ENCODE measurements around the gene C2orf92.
A peak's percentile ranks its signal among the peaks of the same experiment; 100 is the strongest.

The C2orf92 gene

GRCh38 chr2:97656129-97656755 is 13.3 kb upstream of the C2orf92 start:
- H3K36me3 ChIP-seq (ENCODE audit: insufficient read depth, insufficient read length, low read length) = peaks cover 80% of the 10 kb centered on the region

GRCh38 chr2:97656905-97657587 is 12.5 kb upstream of the C2orf92 start:
- H3K4me3 ChIP-seq (ENCODE audit: insufficient read length, low read depth) = no peak overlapping the region

More at GRCh38 chr2:97656129-97656755, 13.3 kb upstream of the C2orf92 start:
- TF ChIP-seq ZNF274 (IDR thresholded peaks at IDR 0.05; ENCODE audit: low read depth, low read length) = no peak
- no peak for TF ChIP-seq SUZ12 (IDR thresholded peaks at IDR 0.05; ENCODE audit: extremely low read depth, insufficient read depth, insufficient read length)
- TF ChIP-seq YY1 (IDR thresholded peaks at IDR 0.05; ENCODE audit: insufficient read depth, insufficient read length) = no peak
- Histone ChIP-seq H3K27me3 (ENCODE audit: insufficient read depth, insufficient read length) (no peaks in the 10 kb centered on the region), H3K4me3 (ENCODE audit: insufficient read length, low read depth) (no peak overlapping the region), H3K9me3 (ENCODE audit: insufficient read depth, low read length) (peaks cover 15% of the 10 kb centered on the region; the same call in 1 of the 2 replicates), H3K9ac (ENCODE audit: insufficient read length, low read depth) (no peak overlapping the region), H3K4me1 (ENCODE audit: insufficient read depth, insufficient read length) (no peaks in the 10 kb centered on the region)
- no peak for DNase-seq (ENCODE audit: low read depth, low spot score)

GRCh38 chr2:97657986-97658690 is 11.4 kb upstream of the C2orf92 start:
- H3K36me3 ChIP-seq (ENCODE audit: insufficient read depth, insufficient read length, low read length) = peaks cover 88% of the 10 kb centered on the region

More at GRCh38 chr2:97656905-97657587, 12.5 kb upstream of the C2orf92 start:
- TF ChIP-seq ZNF274 (IDR thresholded peaks at IDR 0.05; ENCODE audit: low read depth, low read length) (no peak), YY1 (IDR thresholded peaks at IDR 0.05; ENCODE audit: insufficient read depth, insufficient read length) (no peak), SUZ12 (IDR thresholded peaks at IDR 0.05; ENCODE audit: extremely low read depth, insufficient read depth, insufficient read length) (no peak)
- no peaks in the 10 kb centered on the region for H3K27me3 ChIP-seq (ENCODE audit: insufficient read depth, insufficient read length)
- peaks cover 2% of the 10 kb centered on the region for H3K4me1 ChIP-seq (ENCODE audit: insufficient read depth, insufficient read length)
- no peak for DNase-seq (ENCODE audit: low read depth, low spot score)
- no peak overlapping the region for H3K9ac ChIP-seq (ENCODE audit: insufficient read length, low read depth)
- H3K9me3 ChIP-seq (ENCODE audit: insufficient read depth, low read length) = peaks cover 15% of the 10 kb centered on the region; the same call in 1 of the 2 replicates
- peaks cover 88% of the 10 kb centered on the region for H3K36me3 ChIP-seq (ENCODE audit: insufficient read depth, insufficient read length, low read length)

GRCh38 chr2:97658691-97659157 is 10.8 kb upstream of the C2orf92 start:
- no peak for TF ChIP-seq ZNF274 (IDR thresholded peaks at IDR 0.05; ENCODE audit: low read depth, low read length)
- TF ChIP-seq YY1 (IDR thresholded peaks at IDR 0.05; ENCODE audit: insufficient read depth, insufficient read length) = no peak
- TF ChIP-seq SUZ12 (IDR thresholded peaks at IDR 0.05; ENCODE audit: extremely low read depth, insufficient read depth, insufficient read length) = no peak
- H3K4me1 ChIP-seq (ENCODE audit: insufficient read depth, insufficient read length) = peaks cover 3% of the 10 kb centered on the region
- no peaks in the 10 kb centered on the region for H3K27me3 ChIP-seq (ENCODE audit: insufficient read depth, insufficient read length)
- no peak for DNase-seq (ENCODE audit: low read depth, low spot score)
- H3K4me3 ChIP-seq (ENCODE audit: insufficient read length, low read depth) = no peak overlapping the region
- peaks cover 83% of the 10 kb centered on the region for H3K36me3 ChIP-seq (ENCODE audit: insufficient read depth, insufficient read length, low read length)
- peaks cover 10% of the 10 kb centered on the region; the same call in 1 of the 2 replicates for H3K9me3 ChIP-seq (ENCODE audit: insufficient read depth, low read length)
- H3K9ac ChIP-seq (ENCODE audit: insufficient read length, low read depth) = no peak overlapping the region

More at GRCh38 chr2:97657986-97658690, 11.4 kb upstream of the C2orf92 start:
- peaks cover 3% of the 10 kb centered on the region for H3K4me1 ChIP-seq (ENCODE audit: insufficient read depth, insufficient read length)
- TF ChIP-seq SUZ12 (IDR thresholded peaks at IDR 0.05; ENCODE audit: extremely low read depth, insufficient read depth, insufficient read length) (no peak), YY1 (IDR thresholded peaks at IDR 0.05; ENCODE audit: insufficient read depth, insufficient read length) (no peak), ZNF274 (IDR thresholded peaks at IDR 0.05; ENCODE audit: low read depth, low read length) (no peak)
- peaks cover 15% of the 10 kb centered on the region; the same call in 1 of the 2 replicates for H3K9me3 ChIP-seq (ENCODE audit: insufficient read depth, low read length)
- no peak overlapping the region for H3K4me3 ChIP-seq (ENCODE audit: insufficient read length, low read depth)
- H3K9ac ChIP-seq (ENCODE audit: insufficient read length, low read depth) = no peak overlapping the region
- H3K27me3 ChIP-seq (ENCODE audit: insufficient read depth, insufficient read length) = no peaks in the 10 kb centered on the region
- no peak for DNase-seq (ENCODE audit: low read depth, low spot score)

GRCh38 chr2:97659256-97660043 is 10.1 kb upstream of the C2orf92 start:
- H3K4me3 ChIP-seq (ENCODE audit: insufficient read length, low read depth) = no peak overlapping the region
- H3K27me3 ChIP-seq (ENCODE audit: insufficient read depth, insufficient read length) = no peaks in the 10 kb centered on the region
- H3K36me3 ChIP-seq (ENCODE audit: insufficient read depth, insufficient read length, low read length) = peaks cover 76% of the 10 kb centered on the region
- peaks cover 3% of the 10 kb centered on the region; the same call in 1 of the 2 replicates for H3K9me3 ChIP-seq (ENCODE audit: insufficient read depth, low read length)
- no peak overlapping the region for H3K9ac ChIP-seq (ENCODE audit: insufficient read length, low read depth)
- DNase-seq (ENCODE audit: low read depth, low spot score) = no peak
- TF ChIP-seq YY1 (IDR thresholded peaks at IDR 0.05; ENCODE audit: insufficient read depth, insufficient read length) = no peak
- TF ChIP-seq SUZ12 (IDR thresholded peaks at IDR 0.05; ENCODE audit: extremely low read depth, insufficient read depth, insufficient read length) = no peak
- TF ChIP-seq ZNF274 (IDR thresholded peaks at IDR 0.05; ENCODE audit: low read depth, low read length) = no peak
- peaks cover 3% of the 10 kb centered on the region for H3K4me1 ChIP-seq (ENCODE audit: insufficient read depth, insufficient read length)

GRCh38 chr2:97660044-97660774 is 9.3 kb upstream of the C2orf92 start:
- no peaks in the 10 kb centered on the region for H3K9me3 ChIP-seq (ENCODE audit: insufficient read depth, low read length)
- no peak for TF ChIP-seq SUZ12 (IDR thresholded peaks at IDR 0.05; ENCODE audit: extremely low read depth, insufficient read depth, insufficient read length)
- TF ChIP-seq YY1 (IDR thresholded peaks at IDR 0.05; ENCODE audit: insufficient read depth, insufficient read length) = no peak
- no peak for TF ChIP-seq ZNF274 (IDR thresholded peaks at IDR 0.05; ENCODE audit: low read depth, low read length)
- peaks cover 3% of the 10 kb centered on the region for H3K4me1 ChIP-seq (ENCODE audit: insufficient read depth, insufficient read length)
- H3K9ac ChIP-seq (ENCODE audit: insufficient read length, low read depth) = peak overlapping the region; percentile 6
- DNase-seq (ENCODE audit: low read depth, low spot score) = no peak
- H3K4me3 ChIP-seq (ENCODE audit: insufficient read length, low read depth) = no peak overlapping the region
- H3K36me3 ChIP-seq (ENCODE audit: insufficient read depth, insufficient read length, low read length) = peaks cover 68% of the 10 kb centered on the region
- no peaks in the 10 kb centered on the region for H3K27me3 ChIP-seq (ENCODE audit: insufficient read depth, insufficient read length)

All from NT2/D1 (cell line).